ENCODE results near the gene GUCY1A1. TPM values are rescaled to one million over a fixed set of nuclear protein-coding genes. Genes with fewer than 3 reads are reported as not detected.

Gene GUCY1A1
- total and polyA plus RNA-seq, 2 of the 4 experiments (the other 2 are of a cell fraction), result 0.19 to 0.54 TPM

DNA sequence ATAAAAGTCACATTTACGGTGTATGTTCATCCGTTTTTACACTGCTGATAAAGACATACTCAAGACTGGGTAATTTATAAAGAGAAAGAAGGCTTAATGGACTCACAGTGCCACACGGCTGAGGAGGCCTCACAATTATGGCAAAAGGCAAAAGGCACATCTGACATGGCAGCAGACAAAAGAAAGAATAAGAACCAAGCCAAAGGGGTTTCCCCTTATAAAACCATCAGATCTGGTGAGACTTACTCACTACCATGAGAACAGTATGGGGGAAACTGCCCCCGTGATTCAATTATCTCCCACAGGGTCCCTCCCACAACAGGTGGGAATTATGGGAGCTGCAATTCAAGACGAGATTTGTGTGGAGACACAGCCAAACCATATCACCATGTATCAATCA is 84.9 kb downstream of the GUCY1A1 start:
- no peaks in the 10 kb centered on the region for H4K20me1 ChIP-seq (ENCODE audit: insufficient read depth, low read length)
- no peaks in the 10 kb centered on the region for H3K36me3 ChIP-seq (ENCODE audit: control insufficient read depth, insufficient read depth, low read length)
- ATAC-seq (ENCODE audit: low read depth), result no peak
- no peak overlapping the region for H2AFZ ChIP-seq (replicated peaks; ENCODE audit: low read length, poor library complexity)
- H2BK15ac ChIP-seq (ENCODE audit: low read depth, low read length), result no peak overlapping the region
- dilution Hi-C loops (cut with HindIII; ENCODE audit: low sequenced_read_pairs, unreplicated experiment) (no loop called here), in situ Hi-C loops (cut with MboI; ENCODE audit: low sequenced_read_pairs) (no loop called here), intact Hi-C loops (cut with micrococcal nuclease) (no loop called here)
- no peak overlapping the region for H2BK120ac ChIP-seq (ENCODE audit: low read depth, low read length)
- H3K56ac ChIP-seq (ENCODE audit: extremely low read depth, insufficient read depth, low read length), result no peak overlapping the region
- H2AK9ac ChIP-seq (replicated peaks; ENCODE audit: low read depth, low read length, poor library complexity), result no peak overlapping the region
- no peak for TF ChIP-seq NFE2L2 (IDR thresholded peaks at IDR 0.05; ENCODE audit: low read depth, low read length)
- no peak for TF ChIP-seq SMC3 (IDR thresholded peaks at IDR 0.05; ENCODE audit: low read depth, low read length)
- no peak for TF ChIP-seq MXI1 (IDR thresholded peaks at IDR 0.05; ENCODE audit: borderline replicate concordance, low read depth, low read length)
- TF ChIP-seq MAFK (IDR thresholded peaks at IDR 0.05; ENCODE audit: low read depth, low read length), result no peak
- TF ChIP-seq, protein P1, sequence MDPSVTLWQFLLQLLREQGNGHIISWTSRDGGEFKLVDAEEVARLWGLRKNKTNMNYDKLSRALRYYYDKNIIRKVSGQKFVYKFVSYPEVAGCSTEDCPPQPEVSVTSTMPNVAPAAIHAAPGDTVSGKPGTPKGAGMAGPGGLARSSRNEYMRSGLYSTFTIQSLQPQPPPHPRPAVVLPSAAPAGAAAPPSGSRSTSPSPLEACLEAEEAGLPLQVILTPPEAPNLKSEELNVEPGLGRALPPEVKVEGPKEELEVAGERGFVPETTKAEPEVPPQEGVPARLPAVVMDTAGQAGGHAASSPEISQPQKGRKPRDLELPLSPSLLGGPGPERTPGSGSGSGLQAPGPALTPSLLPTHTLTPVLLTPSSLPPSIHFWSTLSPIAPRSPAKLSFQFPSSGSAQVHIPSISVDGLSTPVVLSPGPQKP (IDR thresholded peaks at IDR 0.05; ENCODE audit: borderline replicate concordance, low read depth, low read length), result no peak
- no peak for TF ChIP-seq RFX5 (IDR thresholded peaks at IDR 0.05; ENCODE audit: low read depth, low read length)
- no peak for TF ChIP-seq RCOR1 (IDR thresholded peaks at IDR 0.05; ENCODE audit: insufficient replicate concordance, low read length)
- TF ChIP-seq, protein P2, sequence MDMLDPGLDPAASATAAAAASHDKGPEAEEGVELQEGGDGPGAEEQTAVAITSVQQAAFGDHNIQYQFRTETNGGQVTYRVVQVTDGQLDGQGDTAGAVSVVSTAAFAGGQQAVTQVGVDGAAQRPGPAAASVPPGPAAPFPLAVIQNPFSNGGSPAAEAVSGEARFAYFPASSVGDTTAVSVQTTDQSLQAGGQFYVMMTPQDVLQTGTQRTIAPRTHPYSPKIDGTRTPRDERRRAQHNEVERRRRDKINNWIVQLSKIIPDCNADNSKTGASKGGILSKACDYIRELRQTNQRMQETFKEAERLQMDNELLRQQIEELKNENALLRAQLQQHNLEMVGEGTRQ (IDR thresholded peaks at IDR 0.05; ENCODE audit: low read depth, low read length), result no peak
- no peak overlapping the region for H2AK5ac ChIP-seq (ENCODE audit: low read depth, low read length)
- no peaks in the 10 kb centered on the region for H3K79me1 ChIP-seq (ENCODE audit: low read depth in 1 of 2, low read length in 2 of 2)
- peaks cover 5% of the 10 kb centered on the region for H3K4me1 ChIP-seq (ENCODE audit: control insufficient read depth, insufficient read depth, low read length)
- H3K27ac ChIP-seq (ENCODE audit: insufficient read depth, low read length), result no peak overlapping the region
- no peak overlapping the region for H3K23ac ChIP-seq (ENCODE audit: low read depth, low read length)
- no peak overlapping the region for H3K14ac ChIP-seq (replicated peaks; ENCODE audit: low read depth, low read length)
- WGBS, 2 experiments (ENCODE audit: extremely low coverage in 2 of 2, insufficient read length in 1 of 2), result no CpG with 5 or more reads among the region's 5 CpGs
- BruUV-seq (replicated peaks), result no TSS peak
- H3K9me1 ChIP-seq (ENCODE audit: insufficient read depth, low read length), result no peaks in the 10 kb centered on the region
- ChIA-PET POLR2A (ENCODE audit: unreplicated experiment) (no interaction called here), CTCF (no interaction called here)
- H3K4me3 ChIP-seq (ENCODE audit: insufficient read depth, low read depth, low read length), result no peak overlapping the region
- no peak overlapping the region for H2BK5ac ChIP-seq (ENCODE audit: low read depth, low read length, poor library complexity, severe bottlenecking)
- DNase-seq, result no peak
- H4K91ac ChIP-seq (ENCODE audit: insufficient read depth, low read depth, low read length), result no peak overlapping the region
- H3K18ac ChIP-seq (ENCODE audit: low read depth, low read length), result no peak overlapping the region
- H2BK20ac ChIP-seq (ENCODE audit: low read depth, low read length), result no peak overlapping the region
- no peak overlapping the region for H4K5ac ChIP-seq (ENCODE audit: low read depth, low read length)
- no peak overlapping the region for H3K4ac ChIP-seq (ENCODE audit: low read depth, low read length)
- H3K4me2 ChIP-seq (ENCODE audit: low read depth, low read length), result no peak overlapping the region
- H3K9ac ChIP-seq (ENCODE audit: low read depth, low read length), result no peak overlapping the region
- H4K8ac ChIP-seq (ENCODE audit: low read depth in 2 of 2, low read length in 2 of 2), result no peak overlapping the region
- H3K27me3 ChIP-seq (ENCODE audit: control insufficient read depth, insufficient read depth, low read length), result 0 out of 2 replicates have a peak, but pooled peaks cover 2% of the 10 kb centered on the region
- H3K9me3 ChIP-seq (ENCODE audit: control insufficient read depth, insufficient read depth, low read length), result no peaks in the 10 kb centered on the region
